Endothelial cell of umbilical vein (primary cell): ENCODE results near the gene RAP1GAP2. TPM values are rescaled to one million over a fixed set of nuclear protein-coding genes. Genes with fewer than 3 reads are reported as not detected.

Experiments used
- BruUV-seq: library from RNA; stranded (reverse); fragments of 400-500 nt; replicated peaks from 2 replicates; lab custom pipeline; 2021; lab: Mats Ljungman, UMichigan
- CTCF ChIA-PET: fragments of 300-600, 350-600 bp; sonication (Branson Sonifier 250); formaldehyde crosslinking; loops from one replicate; lab custom pipeline; 2021; ENCODE audit warnings: antibody characterized with exemption, inconsistent platforms; lab: Charles Lee
- POLR2A ChIA-PET: fragments of 300-600, 350-600 bp; sonication (Branson Sonifier 250); formaldehyde crosslinking; loops from one replicate; lab custom pipeline; 2021; ENCODE audit warnings: antibody characterized with exemption, inconsistent platforms; lab: Charles Lee
- DNase-seq: peaks from one replicate; pipeline ENCODE4 v3.0.0-alpha.2; 2011; ENCODE audit warnings: low read depth, low spot score
- FAIRE-seq: peaks from 2 replicates; lab custom pipeline; 2011; peaks lifted over from hg19 to GRCh38; lab: Jason Lieb, UNC
- H2AFZ ChIP-seq: 2 replicates; pipeline ENCODE4 v1.6.0; 2012; ENCODE audit warnings: low read depth, low read length, control low read depth, inconsistent platforms
- H3K27ac ChIP-seq: 2 replicates; pipeline ENCODE4 v1.5.1; 2011; ENCODE audit warnings: low read depth, mild to moderate bottlenecking, control low read depth, low read length, moderate library complexity; ENCODE audit not compliant: insufficient read depth
- H3K27me3 ChIP-seq, 2 experiments: 2 replicates each; pipeline versions ENCODE4 v1.6.0 to v1.6.1; 2011; ENCODE audit warnings: low read length in 2 of 2, mixed read lengths in 1 of 2; ENCODE audit not compliant: control insufficient read depth in 2 of 2, insufficient read depth in 2 of 2
- H3K36me3 ChIP-seq, 2 experiments: 2 replicates in 1 of 2; 3 replicates in 1 of 2; pipeline ENCODE4 v1.5.1; 2011; ENCODE audit warnings: low read length in 2 of 2, mild to moderate bottlenecking in 1 of 2, moderate library complexity in 1 of 2; ENCODE audit not compliant: control insufficient read depth in 2 of 2, insufficient read depth in 2 of 2; ENCODE audit errors: extremely low read depth in 1 of 2
- H3K4me1 ChIP-seq: 3 replicates; pipeline ENCODE4 v1.5.1; 2011; ENCODE audit warnings: mild to moderate bottlenecking, low read length; ENCODE audit not compliant: control insufficient read depth, insufficient read depth; ENCODE audit errors: extremely low read depth
- H3K4me2 ChIP-seq: 2 replicates; pipeline ENCODE4 v1.6.1; 2011; ENCODE audit warnings: low read length, control low read depth, mixed read lengths; ENCODE audit not compliant: insufficient read depth
- H3K4me3 ChIP-seq, 3 experiments: fragments of 200-600 bp in 1 of 3; sonication (generic), shearing (Covaris generic) in 1 of 3; replicated peaks in 1 of 3; 2 replicates each; pipeline ENCODE4 v1.5.1; 2011 to 2016; ENCODE audit warnings: control low read depth in 3 of 3, low read length in 3 of 3, mild to moderate bottlenecking in 2 of 3, inconsistent platforms in 1 of 3, low read depth in 1 of 3, moderate library complexity in 1 of 3; ENCODE audit not compliant: insufficient read depth in 1 of 3
- H3K79me2 ChIP-seq: 2 replicates; pipeline ENCODE4 v1.6.0; 2012; ENCODE audit warnings: low read length, inconsistent platforms; ENCODE audit not compliant: control insufficient read depth, insufficient read depth
- H3K9ac ChIP-seq: replicated peaks from 2 replicates; pipeline ENCODE3; 2011; ENCODE audit warnings: low read length, control low read depth; ENCODE audit not compliant: insufficient read depth; ENCODE audit errors: extremely low read depth
- H3K9me1 ChIP-seq: replicated peaks from 3 replicates; pipeline ENCODE4 v1.6.0; 2011; ENCODE audit warnings: mild to moderate bottlenecking, low read length; ENCODE audit not compliant: control insufficient read depth, insufficient read depth; ENCODE audit errors: extremely low read depth
- H3K9me3 ChIP-seq: replicated peaks from 2 replicates; pipeline ENCODE4 v1.5.1; 2012; ENCODE audit warnings: low read length, inconsistent platforms; ENCODE audit not compliant: control insufficient read depth, insufficient read depth
- H4K20me1 ChIP-seq: replicated peaks from 2 replicates; pipeline ENCODE3; 2011; ENCODE audit warnings: mild to moderate bottlenecking, low read length; ENCODE audit not compliant: control insufficient read depth, insufficient read depth; ENCODE audit errors: extremely low read depth
- CTCF ChIP-seq, 2 donors: IDR thresholded peaks; 1 replicate in 1 of 2; 2 replicates in 1 of 2; pipeline ENCODE4 v1.5.1; 2011; ENCODE audit warnings: low read length in 2 of 2, mild to moderate bottlenecking in 2 of 2, moderate library complexity in 2 of 2, control low read depth in 1 of 2, inconsistent platforms in 1 of 2, low read depth in 1 of 2; ENCODE audit not compliant: insufficient read depth in 1 of 2; ENCODE audit errors: extremely low read depth in 1 of 2
- EZH2 ChIP-seq: IDR thresholded peaks from 2 replicates; pipeline ENCODE4 v1.6.1; 2012; ENCODE audit warnings: borderline replicate concordance, low read depth, mild to moderate bottlenecking, moderate library complexity, low read length, inconsistent platforms; ENCODE audit not compliant: severe bottlenecking
- FOS ChIP-seq: IDR thresholded peaks from 2 replicates; pipeline ENCODE4 v1.6.1; 2011; ENCODE audit warnings: mild to moderate bottlenecking, low read length, moderate library complexity, borderline replicate concordance; ENCODE audit not compliant: insufficient read depth
- GATA2 ChIP-seq: IDR thresholded peaks from 2 replicates; pipeline ENCODE4 v1.7.0; 2011; ENCODE audit warnings: low read depth, mild to moderate bottlenecking, moderate library complexity, mixed read lengths, low read length; ENCODE audit not compliant: insufficient read length, insufficient read depth
- JUN ChIP-seq: IDR thresholded peaks from 2 replicates; pipeline ENCODE4 v1.6.1; 2011; ENCODE audit warnings: borderline replicate concordance, low read depth; ENCODE audit not compliant: insufficient read length, insufficient read depth
- MAX ChIP-seq: IDR thresholded peaks from 2 replicates; pipeline ENCODE4 v1.6.1; 2011; ENCODE audit not compliant: insufficient read depth, insufficient read length
- MYC ChIP-seq: IDR thresholded peaks from one replicate; pipeline ENCODE4 v1.6.1; 2011; ENCODE audit warnings: mild to moderate bottlenecking, low read depth, low read length
- POLR2A ChIP-seq: IDR thresholded peaks from 2 replicates; pipeline ENCODE4 v1.6.1; 2012; ENCODE audit warnings: low read depth, mild to moderate bottlenecking, control low read depth, low read length
- POLR2AphosphoS5 ChIP-seq: IDR thresholded peaks from 2 replicates; pipeline ENCODE4 v1.6.1; 2012; ENCODE audit warnings: low read depth, mild to moderate bottlenecking, control low read depth, low read length, moderate library complexity; ENCODE audit not compliant: insufficient read depth
- dilution Hi-C: fragments of 300-500 bp; cut with MboI; formaldehyde crosslinking; loops from one replicate; pipeline ENCODE4 v1.15.0; 2019; ENCODE audit warnings: low sequenced_read_pairs; ENCODE audit not compliant: extremely low pct_ligation_motif_present
- intact Hi-C: fragments of 100-400 bp; cut with micrococcal nuclease; formaldehyde crosslinking; loops from one replicate; pipeline ENCODE4 v1.10.0; 2022
- polyA plus RNA-seq, 4 experiments: library from polyadenylated mRNA; depleted of rRNA in 3 of 4; stranded (reverse) in 3 of 4; unstranded in 1 of 4; fragments of >200 nt; gene quantifications; 2 replicates each; pipeline versions ENCODE4 v1.2.1 to v1.2.3, GENCODE V29; 2011 to 2012; ENCODE audit warnings: missing spikeins in 1 of 4
- total RNA-seq: library from RNA; stranded (reverse); gene quantifications from 2 replicates; pipeline ENCODE4 v1.2.3, GENCODE V29; 2021

Gene RAP1GAP2
- total and polyA plus RNA-seq, 2 donors (not counting 3 experiments of a cell fraction or from before 2014, with no cell fraction given), result 1.4 to 3.6 TPM

GRCh38 chr17:2995886-2996809 lies 199.9 kb downstream of the RAP1GAP2 start:
- H3K9me3 ChIP-seq, result no peaks in the 10 kb centered on the region
- H3K9ac ChIP-seq, result no peak overlapping the region
- no peaks in the 10 kb centered on the region for H3K79me2 ChIP-seq
- no peak overlapping the region for H3K27ac ChIP-seq
- H3K36me3 ChIP-seq, result no peaks in the 10 kb centered on the region
- BruUV-seq, result no TSS peak
- H4K20me1 ChIP-seq, result no peaks in the 10 kb centered on the region
- dilution Hi-C loops (no loop called here), intact Hi-C loops (no loop called here)
- H3K27me3 ChIP-seq, result no peaks in the 10 kb centered on the region
- peak overlapping the region; percentile 19 for H2AFZ ChIP-seq
- FAIRE-seq (no peak), DNase-seq (peak; percentile 71)
- POLR2A ChIA-PET, result no interaction called here
- H3K4me3 ChIP-seq, result no peak overlapping the region
- CTCF ChIA-PET, result interaction anchor here (1.5 kb wide), 1 partner anchor 148 kb away, joined by 4 read pairs; no protein-coding TSS in a partner anchor
- no peaks in the 10 kb centered on the region for H3K4me1 ChIP-seq
- no peak overlapping the region for H3K4me2 ChIP-seq
- H3K9me1 ChIP-seq, result no peaks in the 10 kb centered on the region
- TF ChIP-seq MAX (no peak), EZH2 (no peak), FOS (no peak), POLR2AphosphoS5 (no peak), GATA2 (no peak), POLR2A (no peak), MYC (no peak), CTCF (IDR thresholded peaks at IDR 0.05; ENCODE audit: extremely low read depth in 1 of 2, insufficient read depth in 1 of 2, low read depth in 1 of 2, low read length in 2 of 2) (no peak), JUN (no peak)
